Endothelial cell of umbilical vein (primary cell): ENCODE measurements around the gene C14orf180. TPM values are rescaled to one million over a fixed set of nuclear protein-coding genes. Genes with fewer than 3 reads are reported as not detected.

Experiments
- BruUV-seq: library from RNA; stranded (reverse); fragments of 400-500 nt; replicated peaks from 2 replicates; lab custom pipeline; 2021; lab: Mats Ljungman, UMichigan
- CTCF ChIA-PET: fragments of 300-600, 350-600 bp; sonication (Branson Sonifier 250); formaldehyde crosslinking; loops from one replicate; lab custom pipeline; 2021; ENCODE audit warnings: antibody characterized with exemption, inconsistent platforms; lab: Charles Lee
- POLR2A ChIA-PET: fragments of 300-600, 350-600 bp; sonication (Branson Sonifier 250); formaldehyde crosslinking; loops from one replicate; lab custom pipeline; 2021; ENCODE audit warnings: antibody characterized with exemption, inconsistent platforms; lab: Charles Lee
- DNase-seq: peaks from one replicate; pipeline ENCODE4 v3.0.0-alpha.2; 2011; ENCODE audit warnings: low read depth, low spot score
- FAIRE-seq: peaks from 2 replicates; lab custom pipeline; 2011; peaks lifted over from hg19 to GRCh38; lab: Jason Lieb, UNC
- H2AFZ ChIP-seq: 2 replicates; pipeline ENCODE4 v1.6.0; 2012; ENCODE audit warnings: low read depth, low read length, control low read depth, inconsistent platforms
- H3K27ac ChIP-seq: 2 replicates; pipeline ENCODE4 v1.5.1; 2011; ENCODE audit warnings: low read depth, mild to moderate bottlenecking, control low read depth, low read length, moderate library complexity; ENCODE audit not compliant: insufficient read depth
- H3K27me3 ChIP-seq, 2 experiments: 2 replicates each; pipeline versions ENCODE4 v1.6.0 to v1.6.1; 2011; ENCODE audit warnings: low read length in 2 of 2, mixed read lengths in 1 of 2; ENCODE audit not compliant: control insufficient read depth in 2 of 2, insufficient read depth in 2 of 2
- H3K36me3 ChIP-seq, 2 experiments: 2 replicates in 1 of 2; 3 replicates in 1 of 2; pipeline ENCODE4 v1.5.1; 2011; ENCODE audit warnings: low read length in 2 of 2, mild to moderate bottlenecking in 1 of 2, moderate library complexity in 1 of 2; ENCODE audit not compliant: control insufficient read depth in 2 of 2, insufficient read depth in 2 of 2; ENCODE audit errors: extremely low read depth in 1 of 2
- H3K4me1 ChIP-seq: 3 replicates; pipeline ENCODE4 v1.5.1; 2011; ENCODE audit warnings: mild to moderate bottlenecking, low read length; ENCODE audit not compliant: control insufficient read depth, insufficient read depth; ENCODE audit errors: extremely low read depth
- H3K4me2 ChIP-seq: 2 replicates; pipeline ENCODE4 v1.6.1; 2011; ENCODE audit warnings: low read length, control low read depth, mixed read lengths; ENCODE audit not compliant: insufficient read depth
- H3K4me3 ChIP-seq, 3 experiments: fragments of 200-600 bp in 1 of 3; sonication (generic), shearing (Covaris generic) in 1 of 3; replicated peaks in 1 of 3; 2 replicates each; pipeline ENCODE4 v1.5.1; 2011 to 2016; ENCODE audit warnings: control low read depth in 3 of 3, low read length in 3 of 3, mild to moderate bottlenecking in 2 of 3, inconsistent platforms in 1 of 3, low read depth in 1 of 3, moderate library complexity in 1 of 3; ENCODE audit not compliant: insufficient read depth in 1 of 3
- H3K79me2 ChIP-seq: 2 replicates; pipeline ENCODE4 v1.6.0; 2012; ENCODE audit warnings: low read length, inconsistent platforms; ENCODE audit not compliant: control insufficient read depth, insufficient read depth
- H3K9ac ChIP-seq: replicated peaks from 2 replicates; pipeline ENCODE3; 2011; ENCODE audit warnings: low read length, control low read depth; ENCODE audit not compliant: insufficient read depth; ENCODE audit errors: extremely low read depth
- H3K9me1 ChIP-seq: replicated peaks from 3 replicates; pipeline ENCODE4 v1.6.0; 2011; ENCODE audit warnings: mild to moderate bottlenecking, low read length; ENCODE audit not compliant: control insufficient read depth, insufficient read depth; ENCODE audit errors: extremely low read depth
- H3K9me3 ChIP-seq: replicated peaks from 2 replicates; pipeline ENCODE4 v1.5.1; 2012; ENCODE audit warnings: low read length, inconsistent platforms; ENCODE audit not compliant: control insufficient read depth, insufficient read depth
- H4K20me1 ChIP-seq: replicated peaks from 2 replicates; pipeline ENCODE3; 2011; ENCODE audit warnings: mild to moderate bottlenecking, low read length; ENCODE audit not compliant: control insufficient read depth, insufficient read depth; ENCODE audit errors: extremely low read depth
- CTCF ChIP-seq, 2 donors: IDR thresholded peaks; 1 replicate in 1 of 2; 2 replicates in 1 of 2; pipeline ENCODE4 v1.5.1; 2011; ENCODE audit warnings: low read length in 2 of 2, mild to moderate bottlenecking in 2 of 2, moderate library complexity in 2 of 2, control low read depth in 1 of 2, inconsistent platforms in 1 of 2, low read depth in 1 of 2; ENCODE audit not compliant: insufficient read depth in 1 of 2; ENCODE audit errors: extremely low read depth in 1 of 2
- EZH2 ChIP-seq: IDR thresholded peaks from 2 replicates; pipeline ENCODE4 v1.6.1; 2012; ENCODE audit warnings: borderline replicate concordance, low read depth, mild to moderate bottlenecking, moderate library complexity, low read length, inconsistent platforms; ENCODE audit not compliant: severe bottlenecking
- GATA2 ChIP-seq: IDR thresholded peaks from 2 replicates; pipeline ENCODE4 v1.7.0; 2011; ENCODE audit warnings: low read depth, mild to moderate bottlenecking, moderate library complexity, mixed read lengths, low read length; ENCODE audit not compliant: insufficient read length, insufficient read depth
- MAX ChIP-seq: IDR thresholded peaks from 2 replicates; pipeline ENCODE4 v1.6.1; 2011; ENCODE audit not compliant: insufficient read depth, insufficient read length
- MYC ChIP-seq: IDR thresholded peaks from one replicate; pipeline ENCODE4 v1.6.1; 2011; ENCODE audit warnings: mild to moderate bottlenecking, low read depth, low read length
- POLR2A ChIP-seq: IDR thresholded peaks from 2 replicates; pipeline ENCODE4 v1.6.1; 2012; ENCODE audit warnings: low read depth, mild to moderate bottlenecking, control low read depth, low read length
- POLR2AphosphoS5 ChIP-seq: IDR thresholded peaks from 2 replicates; pipeline ENCODE4 v1.6.1; 2012; ENCODE audit warnings: low read depth, mild to moderate bottlenecking, control low read depth, low read length, moderate library complexity; ENCODE audit not compliant: insufficient read depth
- dilution Hi-C: fragments of 300-500 bp; cut with MboI; formaldehyde crosslinking; loops from one replicate; pipeline ENCODE4 v1.15.0; 2019; ENCODE audit warnings: low sequenced_read_pairs; ENCODE audit not compliant: extremely low pct_ligation_motif_present
- intact Hi-C: fragments of 100-400 bp; cut with micrococcal nuclease; formaldehyde crosslinking; loops from one replicate; pipeline ENCODE4 v1.10.0; 2022
- polyA plus RNA-seq, 4 experiments: library from polyadenylated mRNA; depleted of rRNA in 3 of 4; stranded (reverse) in 3 of 4; unstranded in 1 of 4; fragments of >200 nt; gene quantifications; 2 replicates each; pipeline versions ENCODE4 v1.2.1 to v1.2.3, GENCODE V29; 2011 to 2012; ENCODE audit warnings: missing spikeins in 1 of 4
- total RNA-seq: library from RNA; stranded (reverse); gene quantifications from 2 replicates; pipeline ENCODE4 v1.2.3, GENCODE V29; 2021

The C14orf180 gene
- total and polyA plus RNA-seq, 2 donors (not counting 3 experiments of a cell fraction or from before 2014, with no cell fraction given): not detected

DNA sequence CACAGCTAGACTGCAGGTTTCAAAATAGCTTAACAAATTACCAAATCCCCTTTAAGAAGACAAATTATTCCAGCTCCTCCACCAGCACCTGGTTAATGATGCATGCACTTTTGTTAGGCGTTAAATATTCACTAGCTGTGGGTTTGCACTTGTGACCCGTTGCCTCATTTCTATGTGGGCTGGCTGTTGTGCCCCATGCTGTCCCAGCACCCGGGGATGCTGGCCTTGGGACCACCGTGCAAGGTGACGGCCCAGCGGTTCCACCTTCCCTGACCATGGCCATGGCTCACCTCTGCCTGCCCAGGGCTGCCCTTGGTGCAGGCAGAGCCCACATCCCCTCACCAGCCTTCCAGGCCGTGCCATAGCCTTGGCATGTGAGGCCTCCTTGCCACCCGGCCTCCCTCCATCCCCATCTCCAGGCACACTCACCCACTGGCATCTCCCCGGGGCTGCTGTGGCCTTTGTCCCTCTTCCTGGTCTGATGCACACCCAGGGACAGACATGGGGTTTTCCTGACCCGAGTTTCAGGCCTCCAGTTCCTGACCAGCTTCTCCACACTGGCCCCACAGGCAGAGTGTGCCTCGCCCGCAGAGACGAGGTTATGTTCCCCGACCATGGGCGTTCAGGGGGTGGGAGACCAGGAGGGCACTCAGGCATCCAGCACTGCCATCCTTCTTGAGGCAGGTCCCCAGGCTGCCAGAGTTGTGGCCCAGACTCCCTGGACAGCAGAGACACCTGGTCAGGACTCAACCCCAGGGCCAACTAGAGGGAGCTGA lies 20.3 kb upstream of the C14orf180 start:
- POLR2A ChIA-PET: no interaction called here
- Histone ChIP-seq H4K20me1 (no peaks in the 10 kb centered on the region), H2AFZ (no peak overlapping the region), H3K9me3 (no peaks in the 10 kb centered on the region), H3K4me1 (no peaks in the 10 kb centered on the region), H3K36me3 (no peaks in the 10 kb centered on the region), H3K9me1 (no peaks in the 10 kb centered on the region), H3K27me3 (no peaks in the 10 kb centered on the region), H3K79me2 (no peaks in the 10 kb centered on the region), H3K4me2 (no peak overlapping the region), H3K4me3 (no peak overlapping the region), H3K9ac (no peak overlapping the region), H3K27ac (no peak overlapping the region)
- dilution Hi-C loops: no loop called here
- CTCF ChIA-PET: interaction anchor here (1.2 to 1.4 kb wide), 2 partner anchors 421 to 481 kb away, joined by 4 read pairs; no protein-coding TSS in a partner anchor
- FAIRE-seq (no peak), DNase-seq (no peak)
- TF ChIP-seq POLR2AphosphoS5: no peak
- TF ChIP-seq EZH2: no peak
- intact Hi-C loops: no loop called here
- no TSS peak for BruUV-seq

- Histone ChIP-seq H3K9ac (no peak overlapping the region), H2AFZ (no peak overlapping the region), H3K27ac (no peak overlapping the region), H3K9me1 (no peaks in the 10 kb centered on the region), H3K4me1 (no peaks in the 10 kb centered on the region), H4K20me1 (no peaks in the 10 kb centered on the region), H3K36me3 (no peaks in the 10 kb centered on the region), H3K4me3 (no peak overlapping the region), H3K4me2 (no peak overlapping the region), H3K9me3 (no peaks in the 10 kb centered on the region), H3K27me3 (no peaks in the 10 kb centered on the region), H3K79me2 (no peaks in the 10 kb centered on the region)
- dilution Hi-C loops (no loop called here), intact Hi-C loops (no loop called here)
- ChIA-PET POLR2A (no interaction called here), CTCF (interaction anchor here (1.1 to 5.1 kb wide), 3 partner anchors 9 to 482 kb away, joined by 3 to 66 read pairs (median 27); no protein-coding TSS in a partner anchor)
- no TSS peak for BruUV-seq
- FAIRE-seq: no peak
- TF ChIP-seq POLR2AphosphoS5: no peak
- TF ChIP-seq EZH2: no peak
- TF ChIP-seq GATA2: no peak
- TF ChIP-seq MYC: no peak
- no peak for TF ChIP-seq MAX
- no peak for TF ChIP-seq CTCF (IDR thresholded peaks at IDR 0.05; ENCODE audit: extremely low read depth in 1 of 2, insufficient read depth in 1 of 2, low read depth in 1 of 2, low read length in 2 of 2)
- TF ChIP-seq POLR2A: no peak
- no peak for DNase-seq
Observed at GRCh38 chr14:104559804-104560585, 19.6 kb upstream of the C14orf180 start.
